CMK (cell line): Measurements from ENCODE around the gene TNFRSF9.

Experiments
- DNase-seq: peaks from one replicate; pipeline ENCODE4 v3.0.0-alpha.2; 2010; ENCODE audit warnings: low read depth

TNFRSF9 gene

DNA sequence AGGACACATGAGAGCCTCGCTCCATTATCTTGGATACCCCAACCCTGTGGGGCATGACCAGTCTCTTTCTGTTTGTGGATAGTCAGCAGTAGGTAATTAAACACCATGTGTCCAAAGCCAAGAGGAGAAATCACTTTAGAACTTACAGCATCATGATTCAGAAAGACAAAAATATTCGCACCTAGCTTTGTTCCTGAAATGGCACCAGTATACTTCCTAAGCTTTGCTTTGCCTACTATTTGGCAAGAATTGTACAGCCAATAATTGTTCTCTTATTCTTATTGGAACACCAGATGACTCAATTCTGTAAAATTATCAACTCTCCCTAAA is 24.2 kb downstream of the TNFRSF9 start:
- DNase-seq = no peak

DNA sequence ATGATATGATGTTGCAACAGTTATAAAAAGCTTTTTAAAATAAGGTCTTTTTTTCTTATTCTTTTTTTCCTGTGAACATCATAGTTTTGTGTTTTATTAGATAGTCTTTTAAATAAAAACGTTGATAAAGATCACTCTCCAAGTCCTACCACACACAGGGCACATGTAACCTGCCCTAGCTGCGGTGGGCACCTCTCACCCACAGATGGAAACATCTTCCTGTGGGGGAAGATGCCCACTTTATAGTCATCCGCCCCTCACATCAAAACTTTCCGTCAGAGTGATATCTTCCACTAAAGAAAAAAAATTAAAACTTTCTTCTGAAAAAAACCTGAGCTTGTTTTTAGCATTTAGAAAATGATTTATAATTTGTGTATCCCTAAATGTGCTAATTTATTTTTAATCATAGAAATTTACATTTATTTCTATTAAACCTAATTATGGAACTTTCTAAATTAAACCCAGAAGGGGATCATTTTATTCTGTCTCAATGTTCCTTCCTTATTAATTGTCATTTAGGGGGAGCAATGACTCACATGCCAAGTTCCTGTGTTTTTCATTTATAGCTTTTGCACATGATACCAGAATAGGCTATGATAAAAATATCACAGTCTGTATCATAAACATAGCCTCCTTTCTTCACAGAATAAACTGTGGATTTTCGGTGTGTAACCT is 24.7 kb downstream of the TNFRSF9 start:
- DNase-seq = no peak

DNA sequence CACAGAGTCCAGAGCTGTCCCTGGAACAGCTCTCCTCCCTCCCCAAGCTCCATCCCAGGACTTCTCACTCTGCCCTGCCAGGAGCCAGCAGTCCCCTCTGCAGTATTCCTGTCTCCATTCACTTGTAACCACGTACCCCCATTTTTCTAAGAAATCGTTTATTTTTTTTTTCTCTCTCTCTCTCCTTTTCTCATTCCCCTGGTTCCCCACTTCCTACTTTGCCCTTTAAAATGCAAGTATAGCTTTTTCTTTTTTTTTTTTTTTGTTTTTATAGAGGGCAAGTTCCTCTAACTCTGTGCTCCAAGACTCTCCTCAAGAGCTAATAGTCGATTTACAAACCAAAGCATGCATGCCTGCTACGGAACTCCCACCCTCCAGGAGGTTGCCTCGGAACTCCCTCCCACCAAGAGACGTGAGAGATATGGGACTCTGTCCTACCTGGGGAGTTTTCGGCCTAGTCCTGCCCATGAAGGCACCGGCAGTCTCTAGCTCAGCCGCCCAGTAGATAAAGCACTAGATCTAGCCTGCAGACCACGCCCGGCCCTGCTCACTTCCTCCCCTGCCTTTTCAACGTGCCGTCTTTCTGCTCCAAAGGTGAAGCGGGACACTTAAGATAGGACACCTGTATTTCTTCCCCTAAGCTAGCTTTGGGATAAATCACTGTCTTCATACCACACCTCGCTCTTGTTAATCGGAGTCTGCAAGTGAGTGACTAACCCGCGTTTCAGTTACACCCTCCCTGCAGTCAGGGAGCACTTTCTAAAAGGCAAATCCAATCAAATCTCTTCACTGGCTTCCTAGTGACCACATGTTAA is 27.7 kb downstream of the TNFRSF9 start:
- DNase-seq = peak; percentile 26

DNA sequence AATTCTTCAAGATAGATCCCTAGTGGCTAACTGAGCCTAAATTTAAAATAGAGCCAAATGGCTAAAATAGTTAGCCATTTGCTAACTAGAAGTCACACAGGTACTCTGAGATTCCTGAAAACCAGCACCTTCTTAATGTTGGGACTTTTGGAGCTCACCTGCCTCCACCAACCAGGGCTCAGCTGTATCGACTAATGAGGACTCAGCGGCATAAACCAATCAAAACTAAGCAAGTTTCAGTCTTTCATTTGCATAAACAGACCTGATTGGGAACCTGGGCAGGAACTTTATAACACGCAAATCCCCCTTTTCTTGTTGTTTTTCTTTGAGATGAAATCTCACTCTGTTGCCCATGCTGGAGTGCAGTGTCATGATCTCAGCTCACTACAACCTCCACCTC is 28.5 kb downstream of the TNFRSF9 start:
- DNase-seq = no peak

DNA sequence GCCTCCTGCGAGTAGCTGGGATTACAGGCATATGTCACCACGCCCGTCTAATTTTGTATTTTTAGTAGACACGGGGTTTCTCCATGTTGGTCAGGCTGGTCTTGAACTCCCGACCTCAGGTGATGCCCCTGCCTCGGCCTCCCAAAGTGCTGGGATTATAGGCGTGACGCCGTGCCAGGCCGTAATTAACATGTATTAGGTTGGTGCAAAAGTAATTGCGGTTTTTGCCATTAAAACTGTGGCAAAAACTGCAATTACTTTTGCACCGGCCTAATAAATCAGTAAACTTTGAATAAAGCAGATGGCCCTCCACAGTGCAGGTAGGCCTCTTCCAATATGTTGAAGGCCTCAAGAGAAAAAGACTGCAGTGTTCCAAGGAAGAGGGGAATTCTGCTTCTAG is 35.4 kb downstream of the TNFRSF9 start:
- DNase-seq = no peak

DNA sequence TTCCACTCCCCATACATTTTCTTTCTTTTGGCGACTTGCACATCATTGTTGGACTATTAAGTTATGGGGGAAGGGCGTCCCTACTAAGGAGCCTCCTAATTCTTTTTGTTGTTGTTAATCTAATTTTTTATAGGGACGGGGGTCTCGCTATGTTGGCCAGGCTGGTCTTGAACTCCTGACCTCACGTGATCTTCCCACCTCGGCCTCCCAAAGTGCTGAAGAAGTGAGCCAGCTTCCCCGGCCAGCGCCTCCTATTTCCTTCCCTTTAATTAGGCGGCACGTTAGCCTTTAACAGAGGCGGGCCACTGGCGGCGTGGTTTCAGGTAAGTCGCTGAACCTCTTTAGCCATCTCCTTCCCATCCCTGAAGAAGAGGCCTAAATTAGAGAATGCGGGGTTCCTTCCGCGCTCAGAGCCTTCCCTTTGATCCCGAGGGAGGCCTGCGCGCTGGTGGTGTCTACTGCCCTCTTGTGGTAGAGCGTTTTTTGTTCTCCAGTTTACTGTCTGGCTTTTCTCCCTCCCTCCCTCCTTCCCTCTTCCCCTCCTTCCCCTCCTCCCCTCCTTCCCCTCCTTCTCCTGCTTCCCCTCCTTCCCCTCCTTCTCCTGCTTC is 38.1 kb downstream of the TNFRSF9 start:
- peak; percentile 51 for DNase-seq

DNA sequence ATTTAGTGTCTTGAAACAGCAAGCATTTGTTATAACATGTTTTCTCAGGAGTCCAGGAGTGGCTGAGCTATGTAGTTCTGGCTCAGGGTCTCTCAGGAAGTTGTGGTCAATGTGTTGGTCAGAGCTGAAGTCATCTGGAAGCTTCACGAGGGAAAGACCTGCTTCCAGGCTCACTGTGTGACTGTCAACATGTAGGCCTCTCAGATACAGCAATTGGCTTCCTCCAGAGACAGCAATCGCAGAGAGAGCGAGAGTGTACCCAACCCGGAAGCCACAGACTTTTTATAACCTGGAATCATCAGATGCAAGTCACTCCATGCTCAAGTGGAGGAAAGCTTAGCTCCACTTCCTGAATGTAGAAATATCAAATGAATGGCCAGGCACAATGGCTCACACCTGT is 40.9 kb downstream of the TNFRSF9 start:
- peak; percentile 82 for DNase-seq

DNA sequence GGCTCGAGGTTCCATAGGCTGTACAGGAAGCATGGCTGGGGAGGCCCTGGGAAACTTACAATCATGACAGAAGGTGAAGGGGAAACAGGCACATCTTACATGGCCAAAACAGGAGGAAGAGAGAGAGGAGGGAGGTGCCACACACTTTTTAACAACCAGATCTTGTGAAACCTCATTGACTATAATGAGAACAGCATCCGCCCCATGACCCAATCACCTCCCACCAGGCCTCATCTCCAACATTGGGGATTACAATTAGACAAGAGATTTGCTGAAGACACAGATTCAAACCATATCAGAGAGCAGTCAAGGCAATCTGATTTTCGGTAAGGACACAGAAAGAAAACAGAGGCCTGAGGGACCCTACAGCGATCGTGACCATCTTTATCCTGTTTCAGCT is 41.7 kb downstream of the TNFRSF9 start:
- no peak for DNase-seq

DNA sequence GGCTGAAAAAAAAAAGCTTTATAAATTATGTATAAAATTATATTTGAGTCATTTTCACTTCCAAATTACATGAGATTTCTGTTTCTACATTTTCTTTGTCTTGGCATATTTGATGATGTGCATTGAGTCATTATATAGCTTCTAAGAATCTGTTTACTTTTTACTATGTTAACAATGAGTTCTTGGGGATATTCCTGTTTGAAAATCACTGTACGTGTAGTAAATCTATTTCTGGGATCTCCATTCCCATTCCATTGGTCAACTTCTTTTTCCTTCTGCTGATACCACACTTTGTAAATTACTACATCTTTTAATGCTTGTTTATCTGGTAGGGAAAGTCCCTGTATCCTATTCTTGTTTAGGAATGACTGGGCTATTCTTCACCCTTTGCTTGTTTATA is 43.6 kb downstream of the TNFRSF9 start:
- no peak for DNase-seq

DNA sequence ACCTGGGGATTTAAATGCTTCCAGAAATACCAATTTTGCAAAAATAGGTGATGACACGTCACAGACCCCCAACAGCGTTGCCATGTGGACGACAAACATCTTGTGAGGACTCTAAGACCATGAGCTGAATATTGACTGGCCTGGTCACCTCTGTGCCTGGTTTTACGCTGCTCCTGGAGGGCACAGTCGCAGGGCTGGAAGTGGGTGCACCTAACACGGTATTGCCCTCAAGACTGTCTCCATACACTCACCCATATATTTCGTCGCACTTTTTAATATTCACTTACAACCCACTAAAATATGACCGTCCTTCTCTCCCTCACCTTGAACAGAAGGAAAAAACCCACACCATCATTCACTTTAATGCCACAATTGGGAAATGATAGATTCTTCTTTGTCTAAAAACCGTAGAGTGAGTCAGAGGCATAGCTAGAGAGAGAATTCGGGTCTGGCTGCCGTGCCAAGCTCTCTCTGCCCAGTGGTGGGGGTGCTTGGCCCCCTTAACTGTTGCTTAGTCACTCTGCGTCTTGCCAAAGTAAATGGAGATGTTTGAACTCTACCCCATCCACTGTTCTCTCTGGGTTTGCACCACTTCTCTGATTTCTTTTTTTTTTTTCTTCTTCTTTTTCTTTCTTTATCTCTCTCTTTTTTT is 47.0 kb downstream of the TNFRSF9 start:
- no peak for DNase-seq

DNA sequence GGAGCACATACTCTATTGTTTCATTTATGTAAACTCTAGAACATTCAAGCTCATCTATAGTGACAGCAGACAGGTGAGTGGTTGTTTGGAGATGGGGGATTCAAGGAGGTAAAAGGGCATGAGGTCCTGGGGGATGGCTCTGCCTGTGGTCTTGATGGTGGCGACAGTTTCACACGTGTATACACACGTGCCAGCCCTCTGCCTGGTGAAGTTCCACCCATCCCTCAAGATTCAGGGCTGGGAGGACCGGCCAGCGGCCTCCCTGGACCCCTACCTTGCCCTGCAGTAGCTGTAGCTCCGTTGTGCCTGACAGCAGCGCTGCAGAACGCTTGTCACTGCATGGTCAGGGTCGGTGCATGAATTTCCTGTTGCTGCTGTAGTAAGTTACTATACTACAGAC is 48.8 kb downstream of the TNFRSF9 start:
- no peak for DNase-seq

DNA sequence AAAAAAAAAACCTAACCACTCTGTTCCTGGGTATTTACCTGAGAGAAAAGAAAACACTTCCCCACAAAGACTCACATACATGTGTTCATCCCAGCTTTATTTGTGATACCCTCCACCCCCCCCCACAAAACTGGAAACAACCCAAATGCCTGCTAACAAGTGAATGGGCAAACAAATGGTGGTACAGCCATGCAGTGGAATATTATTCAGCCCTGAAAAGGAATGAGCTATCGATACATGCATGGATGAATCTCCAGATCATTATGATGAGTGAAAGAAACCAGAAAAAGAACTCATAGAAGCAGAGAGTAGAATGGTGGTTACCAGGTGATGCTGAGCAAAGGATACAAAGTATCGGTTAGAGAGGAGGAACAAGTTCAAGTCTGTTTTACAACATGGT is 49.8 kb downstream of the TNFRSF9 start:
- DNase-seq = no peak

DNA sequence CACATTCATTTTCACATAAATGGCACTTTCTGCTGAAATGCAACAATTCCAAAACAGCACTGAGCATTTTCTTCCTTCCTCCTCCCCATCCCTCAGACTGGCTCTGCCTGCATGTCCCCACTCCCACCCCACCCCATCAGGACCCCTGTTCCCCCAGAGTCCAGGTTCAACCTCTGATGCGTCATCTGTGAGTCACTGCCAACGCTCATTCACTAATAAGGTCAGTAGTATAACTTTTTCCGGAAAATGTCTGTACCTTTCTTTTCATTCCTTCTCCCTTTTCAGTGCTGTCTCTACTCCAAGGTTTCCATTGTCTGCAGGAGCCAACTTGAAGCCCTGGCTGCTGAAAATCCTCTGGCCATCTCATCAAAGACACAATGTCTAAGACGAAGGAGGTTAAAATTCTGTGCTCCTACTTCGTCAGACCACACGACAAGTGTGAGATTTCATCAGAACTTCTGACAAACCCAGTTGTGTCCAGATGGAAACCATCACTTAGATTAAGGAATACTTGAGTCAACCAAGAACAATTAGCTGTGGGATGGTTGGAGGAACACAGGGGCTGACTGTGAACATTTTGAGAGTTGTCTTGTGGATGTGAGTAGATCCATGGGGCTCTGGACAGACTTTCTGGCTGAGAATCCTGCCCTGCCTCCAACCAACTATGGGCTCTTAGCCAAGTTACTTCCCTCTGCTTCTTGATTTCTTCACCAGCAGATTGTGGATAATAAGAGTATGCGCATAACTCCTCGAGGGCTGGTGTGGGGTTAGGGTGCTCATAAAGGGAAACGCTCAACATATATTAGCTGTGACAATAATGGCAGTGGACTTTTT is 52.2 kb downstream of the TNFRSF9 start:
- no peak for DNase-seq

DNA sequence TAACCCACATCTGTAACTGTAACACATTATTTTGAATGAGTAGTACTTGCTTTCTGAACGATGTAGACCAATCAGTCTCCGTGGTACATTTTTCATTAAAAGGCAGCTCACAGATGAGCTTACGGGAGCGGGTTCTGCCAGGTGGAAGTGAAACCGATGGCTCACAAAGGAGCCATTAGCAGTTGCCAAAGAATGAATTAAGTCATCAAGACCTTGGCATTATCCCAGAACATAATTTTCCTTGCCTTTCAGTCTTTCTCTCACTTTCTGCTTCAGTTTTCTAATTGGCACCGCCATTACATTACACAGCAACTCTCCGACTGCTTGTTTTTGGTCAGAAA is 54.3 kb downstream of the TNFRSF9 start:
- DNase-seq = no peak

DNA sequence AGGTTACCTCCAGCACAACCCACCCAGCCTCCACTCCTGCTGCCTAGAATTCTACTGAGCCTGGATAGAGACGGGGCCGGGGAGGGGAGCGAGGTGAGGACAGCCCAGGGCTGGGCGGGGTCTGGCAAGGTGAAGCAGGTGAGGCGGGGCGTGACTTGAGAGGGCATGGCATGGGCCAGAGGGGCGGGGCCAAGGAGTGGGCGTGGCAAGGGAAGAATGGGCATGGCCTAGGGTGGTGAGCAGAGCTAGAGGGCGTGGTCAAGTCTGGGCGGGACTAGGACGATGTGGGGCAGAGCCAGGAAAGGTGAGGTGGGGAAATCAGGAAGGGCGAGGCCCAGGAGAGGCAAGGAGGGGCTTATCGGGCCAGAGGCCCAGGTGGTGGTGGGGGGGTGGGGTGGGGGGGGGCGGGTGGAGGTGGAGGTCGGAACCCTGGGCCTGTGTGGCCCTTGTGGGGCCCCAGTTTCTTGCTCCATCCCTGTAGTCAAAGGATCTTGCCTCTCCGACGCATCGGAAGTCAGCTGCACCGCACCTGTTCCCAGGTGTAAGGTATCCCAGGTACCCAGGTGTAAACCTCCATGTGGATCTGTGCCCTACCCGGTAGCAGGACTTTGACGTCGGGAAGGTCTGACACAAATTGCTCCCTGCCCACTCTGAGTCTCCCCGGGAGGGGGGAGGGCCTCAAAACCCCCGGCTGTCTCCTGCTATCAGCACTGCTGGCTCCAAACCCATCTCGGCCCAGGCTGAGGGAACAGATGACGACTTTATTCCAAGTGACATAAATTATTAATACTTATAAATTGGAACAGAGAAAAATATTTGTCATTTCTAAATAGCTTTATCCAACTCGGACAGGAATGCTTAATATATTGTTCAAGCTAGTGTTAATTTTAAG is 54.9 kb downstream of the TNFRSF9 start:
- DNase-seq = no peak

DNA sequence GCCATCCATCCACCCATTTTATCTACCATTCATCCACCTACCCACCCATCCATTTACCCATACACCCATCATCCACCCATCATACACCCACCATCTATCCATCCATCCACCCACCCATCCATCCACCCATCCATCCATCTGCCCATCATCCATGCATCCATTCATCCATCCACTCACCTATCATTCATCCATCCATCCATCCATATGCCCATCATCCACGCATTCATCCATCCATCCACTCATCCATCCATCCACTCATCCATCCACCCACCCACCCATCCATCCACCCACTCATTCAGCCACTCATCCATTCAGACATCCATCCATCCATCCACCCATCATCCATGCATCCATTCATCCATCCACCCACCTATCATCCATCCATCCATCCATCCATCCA is 55.9 kb downstream of the TNFRSF9 start:
- no peak for DNase-seq

DNA sequence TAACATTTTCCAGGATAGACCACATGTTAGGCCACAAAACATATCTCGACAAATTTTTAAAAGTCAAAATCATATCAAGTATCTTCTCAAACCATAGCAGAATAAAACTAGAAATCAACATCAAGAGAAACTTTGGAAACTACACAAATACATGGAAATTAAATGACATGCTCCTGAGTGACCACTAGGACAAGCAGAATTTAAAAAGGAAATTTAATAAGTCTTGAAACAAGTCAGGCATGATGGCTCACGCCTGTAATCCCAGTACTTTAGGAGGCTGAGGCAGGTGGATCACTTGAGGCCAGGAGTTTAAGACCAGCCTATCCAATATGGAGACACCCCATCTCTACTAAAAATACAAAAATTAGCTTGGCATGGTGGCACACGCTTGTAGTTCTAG is 61.4 kb downstream of the TNFRSF9 start:
- DNase-seq = no peak

DNA sequence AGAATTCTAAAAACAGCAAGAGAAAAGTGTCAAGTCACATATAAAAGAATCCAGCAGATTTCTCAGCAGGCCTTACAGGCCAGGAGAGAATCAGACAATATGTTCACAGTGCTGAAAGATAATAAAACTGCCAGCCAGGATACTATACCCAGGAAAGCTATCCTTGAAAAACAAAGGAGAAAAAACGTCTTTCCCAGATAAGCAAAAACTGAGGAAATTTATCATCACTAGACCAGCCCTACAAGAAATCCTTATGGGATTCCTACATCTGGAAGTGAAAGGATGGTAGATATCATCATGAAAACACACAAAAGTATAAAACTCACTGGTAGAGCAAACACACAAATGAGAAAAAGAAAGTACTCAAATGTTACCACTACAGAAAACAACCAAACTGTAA is 62.6 kb downstream of the TNFRSF9 start:
- DNase-seq = no peak

DNA sequence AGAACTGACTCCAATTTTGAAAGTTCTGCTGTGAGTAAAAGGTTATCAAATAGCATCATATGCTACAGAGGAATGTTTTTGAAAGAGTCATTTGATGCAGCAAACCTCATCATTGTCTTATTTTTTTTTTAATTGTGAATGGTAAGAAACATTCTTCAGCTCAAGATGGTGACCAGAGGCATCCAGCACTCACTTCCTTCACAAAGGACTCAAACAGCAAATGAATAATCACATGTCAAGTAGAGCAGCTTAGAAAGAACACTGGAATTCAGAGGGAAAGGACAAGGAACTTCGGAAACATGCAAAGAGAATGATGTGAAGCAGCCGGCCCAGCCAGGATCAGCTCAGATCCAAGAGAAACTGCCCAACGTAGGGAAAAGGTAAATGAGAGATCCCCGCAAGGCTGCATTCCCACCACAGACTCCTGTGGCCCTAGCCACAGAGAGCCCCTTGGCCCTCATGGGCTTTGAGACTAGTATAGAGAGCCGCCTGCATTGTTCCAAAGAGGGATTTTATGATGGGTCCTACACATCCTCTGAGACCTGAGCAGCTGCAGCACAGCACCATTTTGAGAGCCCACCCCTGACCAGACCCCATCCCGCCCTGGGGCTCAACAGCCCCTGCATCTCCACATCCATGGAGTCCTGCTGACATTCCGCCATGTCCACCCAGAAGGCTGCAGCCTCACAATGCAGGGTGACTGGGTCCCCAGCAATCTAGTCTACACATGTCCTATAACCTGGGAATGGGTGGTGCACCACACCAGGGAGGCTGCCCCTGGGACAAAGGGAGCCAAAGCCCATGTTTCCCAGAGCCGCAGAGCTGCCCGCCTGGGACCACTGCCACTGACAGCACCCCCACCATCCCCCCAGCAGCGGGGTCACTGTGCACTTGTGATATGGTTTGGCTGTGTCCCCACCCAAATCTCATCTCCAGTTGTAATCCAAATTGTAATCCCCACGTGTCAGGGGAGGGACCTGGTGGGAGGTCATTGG is 66.5 kb downstream of the TNFRSF9 start:
- no peak for DNase-seq

DNA sequence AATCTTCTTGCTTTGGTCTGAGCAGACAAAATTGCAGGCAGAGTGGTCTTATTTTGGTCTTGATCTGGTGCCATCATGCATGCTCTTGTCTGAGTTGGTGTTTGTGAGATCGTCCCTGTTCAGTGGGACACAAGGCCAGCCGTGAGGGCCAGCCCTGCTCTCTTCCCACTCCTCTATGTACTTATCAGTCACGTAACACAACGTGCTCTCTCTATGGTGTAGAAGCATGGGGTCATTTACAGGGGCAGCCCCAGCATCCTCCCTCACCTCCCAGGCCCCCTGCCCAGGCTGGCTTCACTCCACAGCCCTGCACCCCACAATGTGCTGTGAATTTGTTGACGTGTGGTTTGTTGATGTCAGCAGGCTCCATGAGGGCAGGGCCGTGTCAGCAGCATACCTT is 69.5 kb downstream of the TNFRSF9 start:
- no peak for DNase-seq
